GM23338 (cell line): ENCODE data around the gene GSTM5.
"Not testable (repeated sequence)": the region's sequence is repeated elsewhere in the genome, so short reads cannot be mapped to it uniquely, and the experiment has no call there.

ENCODE experiments used
- CREB1 ChIP-seq: fragments of 250-450 bp; sonication (Bioruptor Pico); IDR thresholded peaks from 2 replicates; pipeline ENCODE4 v1.5.0; 2020; ENCODE audit warnings: low read depth, mild to moderate bottlenecking, moderate library complexity
- CTCF ChIP-seq, 2 experiments: fragments of 200-600 bp in 1 of 2; sonication (generic) in 1 of 2; conservative IDR thresholded peaks; 2 replicates each; pipeline versions ENCODE4 v1.5.1 to v1.6.1; 2016 to 2017; ENCODE audit warnings: antibody characterized with exemption in 2 of 2, low read depth in 2 of 2, mild to moderate bottlenecking in 2 of 2, moderate library complexity in 1 of 2
- EZH2 ChIP-seq: fragments of 200-600 bp; sonication (generic); IDR thresholded peaks from one replicate; pipeline ENCODE4 v1.8.0; 2017; ENCODE audit warnings: antibody characterized with exemption, mild to moderate bottlenecking, low read depth; ENCODE audit not compliant: unreplicated experiment
- EZH2phosphoT487 ChIP-seq: fragments of 200-600 bp; sonication (generic); IDR thresholded peaks from one replicate; pipeline ENCODE4 v1.8.1; 2018; ENCODE audit warnings: antibody characterized with exemption; ENCODE audit not compliant: unreplicated experiment
- JUNB ChIP-seq: IDR thresholded peaks from one replicate; pipeline ENCODE4 v1.6.1; 2016; ENCODE audit warnings: antibody characterized with exemption; ENCODE audit not compliant: unreplicated experiment
- POLR2AphosphoS5 ChIP-seq: IDR thresholded peaks from 2 replicates; pipeline ENCODE4 v1.6.1; 2016; ENCODE audit warnings: antibody characterized with exemption, low read depth

GRCh38 chr1:109708949-109709348 lies 3.1 kb upstream of the GSTM5 start:
- not testable (repeated sequence) for TF ChIP-seq CTCF (conservative IDR thresholded peaks at IDR 0.05; ENCODE audit: low read depth in 2 of 2); POLR2AphosphoS5; EZH2phosphoT487; EZH2; JUNB; CREB1
